Right lobe of liver (tissue), 6 donors: ENCODE measurements around the gene STAT1. TPM values are rescaled to one million over a fixed set of nuclear protein-coding genes. Genes with fewer than 3 reads are reported as not detected.
"Not testable (repeated sequence)": the region's sequence is repeated elsewhere in the genome, so short reads cannot be mapped to it uniquely, and the experiment has no call there.

Experiments used
- ATAC-seq, 4 donors: fragments of 200-7000 bp; cut with Tn5 transposase; one replicate each; pipeline ENCODE4 v1.9.1; 2020; ENCODE audit warnings: mild to moderate bottlenecking in 4 of 4, moderate library complexity in 4 of 4
- DNase-seq, 3 donors: peaks; one replicate each; pipeline ENCODE4 v3.0.0-alpha.2; 2020
- H3K27ac ChIP-seq, 3 donors: fragments of 200-600 bp; one replicate each; pipeline ENCODE4 v1.8.0; 2022
- H3K27me3 ChIP-seq, 2 donors: fragments of 200-600 bp; one replicate each; pipeline ENCODE4 v1.8.0; 2022
- H3K36me3 ChIP-seq, 4 donors: fragments of 200-600 bp; sonication (generic) in 1 of 4; one replicate each; pipeline versions ENCODE4 v1.5.1 to v1.8.0; 2017 to 2022; ENCODE audit warnings: control low read depth in 1 of 4
- H3K4me1 ChIP-seq, 4 donors: fragments of 200-600 bp; sonication (generic) in 1 of 4; one replicate each; pipeline versions ENCODE4 v1.5.1 to v1.8.0; 2017 to 2022; ENCODE audit warnings: control low read depth in 1 of 4
- H3K4me3 ChIP-seq, 3 donors: fragments of 200-600 bp; one replicate each; pipeline ENCODE4 v1.8.0; 2022
- H3K9me3 ChIP-seq, 4 donors: fragments of 200-600 bp; sonication (generic) in 1 of 4; one replicate each; pipeline versions ENCODE4 v1.5.1 to v1.8.0; 2017 to 2022; ENCODE audit warnings: control low read depth in 1 of 4
- POLR2A ChIP-seq: fragments of 450-650 bp; IDR thresholded peaks from one replicate; pipeline ENCODE4 v1.6.1; 2017; ENCODE audit warnings: antibody characterized with exemption, mild to moderate bottlenecking
- WGBS: methylation state at CpG from one replicate; pipeline ENCODE4 v1.1.6; 2018; ENCODE audit warnings: low coverage, low lambda C conversion rate; ENCODE audit not compliant: insufficient coverage; ENCODE audit errors: missing lambda C conversion rate; 5-methylcytosine and 5-hydroxymethylcytosine counted together
- intact Hi-C, 2 donors: fragments of 100-400 bp; cut with DNase I; formaldehyde crosslinking; loops; one replicate each; pipeline versions ENCODE4 v1.11.2 to v1.14.1; 2022
- total RNA-seq, 6 experiments: library from RNA; depleted of rRNA in 2 of 6; stranded (reverse); fragments of >200 nt in 2 of 6; fragmentation: NEBNext Ultra II Directional in 3 of 6; extraction: Animal tissue kit (Norgen Biotek cat#: 25700) in 3 of 6; gene quantifications; one replicate each; pipeline versions ENCODE4 v1.1.0 to v1.2.4, GENCODE V29; 2016 to 2023
- TF ChIP-seq, protein P1 (sequence below), 4 donors: fragments of 200-600 bp in 3 of 4; fragments of 450-650 bp in 1 of 4; IDR thresholded peaks; one replicate each; pipeline versions ENCODE4 v1.5.1 to v1.8.0; 2016 to 2022; ENCODE audit warnings: antibody characterized with exemption in 4 of 4, mild to moderate bottlenecking in 2 of 4
- donor health status: DM: no; HTN: yes; CAD: no.
- donor health status: DM: no; HTN: no; CAD: no.
- donor health status: DM: no; HTN: no; CAD: no.
- donor health status: DM: no; HTN: yes; CAD: no.
- donor health status: DM: no; HTN: yes; CAD: no.

STAT1 gene
- total RNA-seq, 6 experiments from 2014 or later: 28.9 to 72.3 (median 48.5) TPM

DNA sequence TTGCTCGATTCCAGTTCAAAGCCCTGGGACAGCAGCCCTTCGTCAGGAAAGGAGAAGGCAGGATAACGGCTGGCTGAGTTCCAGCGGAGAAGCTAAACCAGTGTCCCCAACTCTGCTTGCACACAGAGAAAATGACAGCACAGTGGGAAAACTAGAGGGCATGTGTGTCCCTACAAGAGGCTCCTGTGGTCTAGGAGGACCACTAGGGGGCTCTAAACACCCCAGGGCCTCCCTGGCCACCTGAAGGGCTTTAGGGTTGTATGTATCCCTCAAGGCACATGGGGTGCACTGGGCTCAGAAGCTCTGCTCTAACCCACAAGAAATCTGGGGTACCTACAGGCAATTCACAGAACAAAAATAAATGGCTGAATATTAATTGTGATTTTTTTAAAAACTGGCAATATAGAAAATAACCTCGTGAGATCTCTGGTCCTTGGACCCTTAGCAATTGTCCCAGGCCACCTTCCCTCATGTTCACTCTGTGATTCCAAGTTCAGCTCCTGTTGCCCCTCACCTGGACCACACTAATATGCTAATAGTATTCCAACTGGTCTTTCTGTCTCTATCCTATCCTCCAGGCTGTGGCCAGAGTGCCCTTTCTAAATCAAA, 17.5 kb downstream of the STAT1 start:
- 88% methylated on average over 4 of the region's 5 CpGs for WGBS
- TF ChIP-seq, protein P1, sequence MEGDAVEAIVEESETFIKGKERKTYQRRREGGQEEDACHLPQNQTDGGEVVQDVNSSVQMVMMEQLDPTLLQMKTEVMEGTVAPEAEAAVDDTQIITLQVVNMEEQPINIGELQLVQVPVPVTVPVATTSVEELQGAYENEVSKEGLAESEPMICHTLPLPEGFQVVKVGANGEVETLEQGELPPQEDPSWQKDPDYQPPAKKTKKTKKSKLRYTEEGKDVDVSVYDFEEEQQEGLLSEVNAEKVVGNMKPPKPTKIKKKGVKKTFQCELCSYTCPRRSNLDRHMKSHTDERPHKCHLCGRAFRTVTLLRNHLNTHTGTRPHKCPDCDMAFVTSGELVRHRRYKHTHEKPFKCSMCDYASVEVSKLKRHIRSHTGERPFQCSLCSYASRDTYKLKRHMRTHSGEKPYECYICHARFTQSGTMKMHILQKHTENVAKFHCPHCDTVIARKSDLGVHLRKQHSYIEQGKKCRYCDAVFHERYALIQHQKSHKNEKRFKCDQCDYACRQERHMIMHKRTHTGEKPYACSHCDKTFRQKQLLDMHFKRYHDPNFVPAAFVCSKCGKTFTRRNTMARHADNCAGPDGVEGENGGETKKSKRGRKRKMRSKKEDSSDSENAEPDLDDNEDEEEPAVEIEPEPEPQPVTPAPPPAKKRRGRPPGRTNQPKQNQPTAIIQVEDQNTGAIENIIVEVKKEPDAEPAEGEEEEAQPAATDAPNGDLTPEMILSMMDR (IDR thresholded peaks at IDR 0.05): peak; percentile 44 to 64 (median 58)
- no peak for TF ChIP-seq POLR2A
- H3K4me1 ChIP-seq: no peaks in the 10 kb centered on the region
- no peak overlapping the region for H3K4me3 ChIP-seq
- ATAC-seq (peak; percentile 71 to 85 (median 76)), DNase-seq (no peak)
- no peaks in the 10 kb centered on the region for H3K9me3 ChIP-seq
- no peaks in the 10 kb centered on the region for H3K27me3 ChIP-seq
- H3K36me3 ChIP-seq: peaks cover 18 to 100% (median 55%) of the 10 kb centered on the region in 4 donors
- intact Hi-C loops: no loop called here
- no peak overlapping the region for H3K27ac ChIP-seq

DNA sequence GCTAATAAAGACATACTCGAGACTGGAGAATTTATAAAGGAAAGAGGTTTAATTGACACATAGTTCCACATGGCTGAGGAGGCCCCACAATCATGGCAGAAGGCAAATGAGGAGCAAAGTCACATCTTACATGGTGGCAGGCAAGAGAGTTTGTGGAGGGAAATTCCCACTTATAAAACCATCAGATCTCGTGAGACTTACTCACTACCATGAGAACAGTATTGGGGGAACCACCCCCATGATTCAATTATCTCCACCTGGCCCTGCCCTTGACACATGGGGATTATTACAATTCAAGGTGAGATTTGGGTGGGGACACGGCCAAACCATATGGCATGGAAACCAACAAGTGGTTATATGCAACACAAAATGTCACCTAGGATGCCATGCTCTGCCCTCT, 18.7 kb downstream of the STAT1 start:
- H3K36me3 ChIP-seq: peaks cover 27 to 100% (median 54%) of the 10 kb centered on the region in 4 donors
- ATAC-seq, H3K27me3 ChIP-seq, H3K4me3 ChIP-seq, DNase-seq, H3K27ac ChIP-seq, intact Hi-C loops, H3K9me3 ChIP-seq, H3K4me1 ChIP-seq: not testable (repeated sequence)
- WGBS: 69% methylated on average over 3 of the region's 3 CpGs

DNA sequence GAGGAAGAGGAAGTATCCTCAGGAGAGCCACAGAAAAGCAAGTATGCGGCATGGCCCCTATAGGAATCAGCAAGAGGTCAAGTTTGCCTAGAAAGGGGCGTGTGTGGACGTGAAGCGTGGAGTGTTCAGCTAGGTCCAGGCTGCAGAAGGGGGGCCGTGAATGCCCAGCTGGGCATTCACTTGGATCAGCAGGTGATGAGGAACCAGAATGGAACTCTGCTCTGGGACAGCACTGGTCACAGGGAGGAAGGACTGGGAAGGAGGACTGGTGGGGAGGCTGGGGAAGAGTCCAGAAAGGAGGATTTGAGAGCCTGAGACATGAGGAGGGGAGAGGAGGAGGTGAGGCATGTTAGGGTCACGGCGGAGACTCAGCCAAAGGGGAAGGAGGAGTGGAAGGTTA, 19.8 kb downstream of the STAT1 start:
- ATAC-seq (no peak), DNase-seq (no peak)
- intact Hi-C loops: no loop called here
- Histone ChIP-seq H3K27ac (no peak overlapping the region), H3K4me1 (no peaks in the 10 kb centered on the region), H3K27me3 (no peaks in the 10 kb centered on the region), H3K36me3 (peaks cover 25 to 100% (median 52%) of the 10 kb centered on the region in 4 donors), H3K9me3 (no peaks in the 10 kb centered on the region), H3K4me3 (no peak overlapping the region)
- TF ChIP-seq, protein P1 (IDR thresholded peaks at IDR 0.05): no peak
- no peak for TF ChIP-seq POLR2A
- WGBS: 93% methylated on average over 5 of the region's 7 CpGs

DNA sequence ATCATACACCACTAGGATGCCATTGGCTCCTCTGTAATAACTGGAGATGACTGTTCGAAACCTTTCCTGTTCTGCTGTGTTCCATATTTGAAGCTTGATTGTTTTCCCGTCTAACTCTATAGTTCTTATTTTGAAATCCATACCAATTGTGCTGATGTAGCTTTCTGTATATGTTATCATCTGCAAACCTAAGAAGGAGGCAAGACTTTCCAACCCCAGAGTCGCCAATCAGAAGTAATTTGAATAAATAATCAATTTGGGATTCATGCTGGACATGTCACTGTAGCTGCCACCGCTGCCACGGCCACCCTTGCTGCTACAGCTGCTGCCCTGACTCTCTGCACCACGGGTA, 20.7 kb downstream of the STAT1 start:
- ATAC-seq (no peak), DNase-seq (no peak)
- intact Hi-C loops: no loop called here
- Histone ChIP-seq H3K4me1 (no peaks in the 10 kb centered on the region), H3K9me3 (no peaks in the 10 kb centered on the region), H3K4me3 (no peak overlapping the region), H3K27me3 (no peaks in the 10 kb centered on the region), H3K36me3 (peaks cover 22 to 98% (median 53%) of the 10 kb centered on the region in 4 donors), H3K27ac (no peak overlapping the region)
- WGBS: 91% methylated on average over 5 of the region's 6 CpGs
- TF ChIP-seq, protein P1 (IDR thresholded peaks at IDR 0.05): no peak
- TF ChIP-seq POLR2A: no peak

DNA sequence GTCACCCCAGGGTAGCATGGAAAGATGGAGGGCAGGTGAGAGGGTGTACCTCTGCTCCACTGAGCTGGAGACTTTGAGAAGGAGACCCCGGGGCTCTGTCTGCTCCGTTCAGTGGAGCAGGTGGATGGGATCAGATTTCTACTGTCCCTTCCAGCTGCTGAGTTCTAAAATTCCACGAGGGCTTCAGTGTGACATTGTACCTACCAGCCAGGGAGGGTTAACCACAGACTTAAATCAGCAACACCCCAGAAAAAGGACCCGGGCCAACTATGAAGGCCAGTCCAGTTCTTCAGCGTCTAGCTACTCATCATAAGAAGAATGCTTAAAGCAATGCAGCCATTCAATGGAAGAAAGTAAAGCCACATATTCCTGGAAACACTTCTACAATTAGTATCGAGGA, 23.8 kb downstream of the STAT1 start:
- H3K4me1 ChIP-seq: peaks cover 0 to 4% (median 0%) of the 10 kb centered on the region in 4 donors
- peaks cover 0 to 2% (median 0%) of the 10 kb centered on the region in 4 donors for H3K9me3 ChIP-seq
- no peak overlapping the region for H3K4me3 ChIP-seq
- H3K27ac ChIP-seq: no peak overlapping the region
- DNase-seq (no peak), ATAC-seq (no peak)
- H3K36me3 ChIP-seq: peaks cover 13 to 98% (median 47%) of the 10 kb centered on the region in 4 donors
- WGBS: 90% methylated on average over 4 of the region's 6 CpGs
- no peaks in the 10 kb centered on the region for H3K27me3 ChIP-seq
- TF ChIP-seq, protein P1 (IDR thresholded peaks at IDR 0.05): no peak
- no peak for TF ChIP-seq POLR2A
- intact Hi-C loops: no loop called here
